ENCODE results near the gene COMT.

COMT gene

DNA sequence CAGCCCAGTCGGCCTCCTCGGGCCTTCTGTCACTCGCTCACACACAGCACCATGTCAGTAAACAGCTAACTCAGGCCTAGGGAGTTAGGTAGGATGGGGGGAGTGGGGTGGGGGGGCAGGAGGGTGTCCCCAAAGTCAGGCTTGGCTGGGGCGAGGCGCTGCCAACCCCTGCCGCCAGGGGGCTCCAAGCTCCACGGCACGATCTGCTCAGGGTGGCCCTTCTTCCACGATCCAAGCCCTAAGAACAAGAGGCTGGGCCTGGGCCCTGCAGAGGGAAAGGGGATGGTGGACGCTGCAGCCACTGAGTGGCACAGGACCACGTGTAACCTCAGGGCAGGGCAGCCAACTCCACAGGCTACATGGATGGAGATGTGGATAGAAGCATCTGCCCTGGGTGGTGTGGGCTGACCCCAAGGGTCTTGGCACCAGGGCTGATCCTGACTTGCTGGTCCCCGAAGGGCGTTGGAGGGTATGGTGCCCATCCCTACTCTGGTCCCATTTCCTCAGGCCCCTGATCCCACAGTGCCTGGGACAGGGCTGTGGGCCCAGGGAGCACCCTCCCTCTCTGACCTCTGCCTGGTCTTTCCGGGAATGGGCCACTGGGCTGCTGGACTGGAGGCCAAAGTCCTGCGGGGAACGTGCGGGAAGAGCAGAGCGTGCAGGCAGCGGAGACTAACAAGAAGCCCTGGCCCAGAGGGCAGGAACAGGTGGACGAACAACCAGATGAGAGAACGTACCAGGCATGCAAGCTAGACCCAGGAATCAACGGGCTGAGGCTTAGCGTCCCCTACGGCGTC lies 29.1 kb downstream of the COMT start:
- peak; percentile 55 for DNase-seq

GRCh38 chr22:19971276-19972124 lies 29.9 kb downstream of the COMT start:
- no peak for DNase-seq

GRCh38 chr22:19972251-19972650 lies 30.7 kb downstream of the COMT start:
- no peak for DNase-seq

- no peak for DNase-seq
Measured at GRCh38 chr22:19972652-19973550, 31.3 kb downstream of the COMT start.

DNA sequence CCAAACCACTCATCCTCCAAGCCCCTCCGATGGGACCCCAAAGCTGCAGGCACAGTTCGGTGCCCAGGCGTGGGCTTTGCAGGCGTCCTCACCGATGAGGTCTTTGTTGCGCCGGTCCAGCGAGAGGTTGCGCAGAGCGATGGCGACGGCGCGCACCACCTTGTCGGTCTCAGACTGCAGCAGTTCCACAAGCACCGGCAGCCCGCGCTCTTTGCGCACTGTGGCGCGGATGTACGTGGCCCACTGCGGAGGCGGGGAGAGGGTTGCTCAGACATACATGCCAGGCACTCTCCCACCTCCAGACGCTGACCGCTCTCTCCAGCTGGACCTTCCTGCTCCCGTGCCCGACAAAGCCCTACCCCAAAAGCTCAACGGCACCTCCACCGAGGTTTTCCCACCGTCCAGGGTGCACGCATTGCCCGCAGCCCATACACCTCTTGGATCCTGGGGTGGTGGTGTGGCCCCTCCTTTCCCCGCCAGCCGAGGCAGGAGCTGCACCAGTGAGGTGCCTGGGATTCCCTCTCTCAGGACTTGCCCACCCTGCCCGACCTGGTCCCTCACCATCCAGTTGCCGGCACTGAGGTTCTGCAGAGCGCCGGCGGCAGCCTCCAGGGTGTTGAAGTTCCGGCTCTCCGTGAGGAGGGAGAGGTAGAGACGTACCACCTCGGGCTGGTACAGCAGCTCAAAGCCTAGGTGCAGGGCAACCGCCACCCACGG lies 32.1 kb downstream of the COMT start:
- no peak for DNase-seq

- peak; percentile 55 for DNase-seq
Measured at GRCh38 chr22:19974268-19974861, 32.8 kb downstream of the COMT start.

DNA sequence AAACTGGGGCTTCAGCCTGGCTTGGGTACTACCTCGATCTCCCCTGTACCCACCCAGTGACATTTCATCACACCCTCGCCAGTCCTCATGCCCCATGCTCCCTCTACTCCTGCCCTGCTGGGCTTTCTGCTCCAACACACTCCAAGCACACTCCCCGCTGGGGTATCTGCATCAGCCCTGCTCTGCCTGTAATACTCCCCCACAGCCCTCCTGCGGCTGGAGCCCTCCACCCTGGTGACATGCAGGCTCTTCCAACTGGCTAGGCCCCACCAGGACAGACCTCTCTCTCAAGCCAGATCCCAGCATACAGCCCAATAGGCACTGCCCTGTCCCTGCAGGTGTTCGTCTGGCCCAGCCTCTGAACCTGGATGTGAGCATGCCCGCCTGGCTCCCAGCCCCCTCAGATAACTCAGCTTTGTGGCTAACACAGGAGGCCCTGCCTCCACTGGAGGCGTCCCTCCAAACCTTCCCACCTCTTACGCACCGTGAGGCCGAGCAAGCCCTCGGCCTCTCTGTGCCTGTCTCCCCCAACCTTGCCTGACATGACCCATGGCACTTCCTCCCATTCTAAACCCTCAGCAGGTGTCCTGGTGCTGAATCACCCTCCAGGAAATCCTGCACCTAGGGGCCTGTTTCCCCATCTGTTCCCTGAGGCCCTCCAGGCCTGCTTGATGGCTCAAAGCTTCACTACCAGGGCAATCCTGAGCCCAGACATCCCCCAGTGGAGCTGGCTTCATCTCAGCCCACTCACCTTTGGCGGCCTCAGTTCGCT lies 33.5 kb downstream of the COMT start:
- no peak for DNase-seq

- DNase-seq, result no peak
Measured at GRCh38 chr22:19975707-19976035, 34.1 kb downstream of the COMT start.

- DNase-seq, result no peak
Measured at GRCh38 chr22:19976671-19977070, 35.1 kb downstream of the COMT start.

- no peak for DNase-seq
Measured at GRCh38 chr22:19977296-19978243, 36.0 kb downstream of the COMT start.

- no peak for DNase-seq
Measured at GRCh38 chr22:19978748-19979147, 37.2 kb downstream of the COMT start.

GRCh38 chr22:19979712-19980493 lies 38.3 kb downstream of the COMT start:
- no peak for DNase-seq

DNA sequence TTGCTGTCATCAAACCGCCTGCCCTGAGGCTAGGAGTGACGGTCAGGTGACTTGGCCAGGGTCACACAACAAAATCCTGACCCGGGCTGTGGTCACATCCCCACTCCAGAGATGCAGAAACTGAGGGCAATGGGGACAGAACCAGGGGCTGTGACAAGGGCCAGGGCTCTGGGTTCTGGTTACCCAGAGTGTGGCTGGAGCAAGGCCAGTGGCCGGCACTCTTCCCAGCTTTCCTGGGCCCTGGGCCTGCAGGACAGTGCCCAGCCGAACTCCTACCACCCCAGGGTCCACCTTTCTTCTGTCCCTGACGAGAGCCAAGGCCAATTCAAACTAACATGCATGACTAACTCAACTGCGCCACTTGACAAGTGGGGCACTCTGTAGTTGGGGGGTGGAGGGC lies 39.2 kb downstream of the COMT start:
- DNase-seq, result no peak

GRCh38 chr22:19981171-19981960 lies 39.8 kb downstream of the COMT start:
- no peak for DNase-seq

DNA sequence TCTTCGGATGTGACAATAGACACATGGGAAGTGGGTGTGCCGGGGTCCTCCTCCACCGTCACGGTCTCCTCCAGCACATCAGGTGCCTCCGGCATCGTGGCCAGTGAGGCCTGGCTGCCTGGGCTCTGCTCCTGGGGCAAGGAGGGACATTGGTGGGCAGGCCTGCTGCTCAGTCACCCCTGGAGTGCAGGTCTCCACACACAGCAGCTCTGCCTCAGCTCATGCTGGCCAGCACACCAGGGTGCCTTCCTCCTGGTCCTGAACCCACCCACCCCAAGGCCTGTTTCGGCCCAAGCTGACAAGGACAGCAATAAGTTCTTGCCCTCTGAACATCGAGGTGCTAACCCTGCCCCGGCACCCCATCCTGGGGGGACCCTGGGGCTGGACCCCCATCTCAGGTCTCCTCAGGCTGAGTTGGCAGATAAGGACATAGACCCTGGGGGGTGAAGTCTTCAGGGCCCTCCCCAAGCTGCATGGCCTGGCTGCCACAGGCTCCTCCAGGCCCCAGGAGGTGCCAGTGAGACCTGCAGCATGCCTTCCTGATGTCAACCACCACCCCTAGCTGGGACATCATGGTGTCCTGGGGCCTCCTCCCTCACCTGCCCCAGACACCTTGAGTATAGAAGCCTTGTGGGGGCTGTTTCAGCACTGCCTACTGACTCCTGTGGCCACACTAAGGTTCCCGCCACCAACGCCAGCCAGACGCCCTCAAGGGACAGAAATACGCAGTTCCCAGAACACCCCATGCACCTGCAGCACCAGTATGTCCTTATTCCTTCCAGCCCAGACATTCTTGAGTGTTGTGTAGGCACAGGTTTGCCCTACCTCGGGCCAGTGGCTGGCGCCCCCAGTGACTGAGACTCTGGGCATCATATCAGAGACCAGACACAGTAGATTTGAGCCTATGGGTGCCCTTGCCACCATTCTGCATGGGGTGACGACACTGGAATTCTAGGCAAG lies 40.7 kb downstream of the COMT start:
- no peak for DNase-seq

DNA sequence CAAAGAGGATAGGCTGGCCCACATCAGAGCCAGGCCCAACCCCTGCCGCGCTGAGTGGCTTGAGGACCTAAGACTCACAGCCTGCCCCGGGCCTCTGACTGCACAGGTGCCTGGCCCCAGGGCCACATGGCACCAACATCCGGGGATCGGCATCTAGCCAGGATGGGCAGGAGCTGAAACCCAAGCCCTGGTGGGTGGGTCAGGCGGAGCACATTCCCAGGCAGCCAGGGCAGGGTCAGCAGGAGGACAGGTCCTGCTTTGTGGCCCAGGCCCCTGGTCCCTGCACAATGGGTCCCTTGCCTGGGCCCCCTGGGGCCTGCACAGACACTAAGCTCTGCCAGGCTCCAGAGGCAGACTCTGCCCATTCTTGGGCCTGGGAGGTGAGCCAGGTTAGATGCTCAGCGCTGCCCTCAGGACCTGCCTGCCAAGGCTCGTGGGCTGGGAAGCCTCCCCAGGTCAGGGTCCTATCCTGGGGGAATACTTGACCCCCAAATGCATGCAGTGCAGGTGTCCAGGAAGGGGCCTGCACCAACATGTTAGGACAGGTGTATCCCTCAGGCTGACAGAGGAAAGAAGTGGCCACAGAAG lies 41.5 kb downstream of the COMT start:
- no peak for DNase-seq

GRCh38 chr22:19983741-19984140 lies 42.2 kb downstream of the COMT start:
- DNase-seq, result no peak

Data from fibroblast of skin of scalp (primary cell).